Psoas muscle (tissue), 8 donors: ENCODE data around the gene ALK. TPM values are rescaled to one million over a fixed set of nuclear protein-coding genes. Genes with fewer than 3 reads are reported as not detected.

Experiments
- ATAC-seq, 4 donors: fragments of 200-7000 bp; cut with Tn5 transposase; one replicate each; pipeline ENCODE4 v1.9.1; 2020; ENCODE audit warnings: moderate library complexity in 3 of 4, mild to moderate bottlenecking in 2 of 4
- DNase-seq, 2 donors: peaks; one replicate each; pipeline ENCODE4 v3.0.0-alpha.2; 2020
- H3K27ac ChIP-seq: fragments of 200-600 bp; one replicate; pipeline ENCODE4 v1.8.0; 2022
- H3K27me3 ChIP-seq, 3 donors: fragments of 200-600 bp in 1 of 3; one replicate each; pipeline versions ENCODE4 v1.6.1 to v1.8.0; 2013 to 2022; ENCODE audit warnings: low read length in 2 of 3, mild to moderate bottlenecking in 2 of 3, moderate library complexity in 1 of 3; ENCODE audit not compliant: insufficient read depth in 3 of 3
- H3K36me3 ChIP-seq, 2 donors: fragments of 200-600 bp in 1 of 2; one replicate each; pipeline versions ENCODE4 v1.6.1 to v1.8.0; 2013 to 2022; ENCODE audit warnings: low read depth in 1 of 2, mild to moderate bottlenecking in 1 of 2, moderate library complexity in 1 of 2; ENCODE audit not compliant: insufficient read depth in 1 of 2
- H3K4me1 ChIP-seq: fragments of 200-600 bp; one replicate; pipeline ENCODE4 v1.8.0; 2022
- H3K4me3 ChIP-seq: fragments of 200-600 bp; one replicate; pipeline ENCODE4 v1.8.0; 2022; ENCODE audit warnings: mild to moderate bottlenecking
- H3K9me3 ChIP-seq: fragments of 200-600 bp; one replicate; pipeline ENCODE4 v1.8.0; 2022
- CTCF ChIP-seq: fragments of 200-600 bp; IDR thresholded peaks from one replicate; pipeline ENCODE4 v1.8.0; 2022; ENCODE audit warnings: antibody characterized with exemption
- WGBS, 3 donors: extraction: QIAGEN DNeasy Blood & Tissue Kit; methylation state at CpG; one replicate each; pipeline versions ENCODE4 v1.1.6 to v1.1.7; 2013; 5-methylcytosine and 5-hydroxymethylcytosine counted together
- intact Hi-C, 2 donors: fragments of 100-400 bp; cut with DNase I; formaldehyde crosslinking; loops; one replicate each; pipeline versions ENCODE4 v1.11.0 to v1.14.2; 2022
- polyA plus RNA-seq, 3 donors: library from polyadenylated mRNA; stranded (reverse); fragments of 200-250 nt; gene quantifications; one replicate each; pipeline ENCODE4 v1.2.3, GENCODE V29; 2013
- total RNA-seq, 4 donors: library from RNA; stranded (reverse); fragmentation: NEBNext Ultra II Directional in 2 of 4; extraction: Animal tissue kit (Norgen Biotek cat#: 25700) in 2 of 4; gene quantifications; one replicate each; pipeline versions ENCODE4 v1.2.1 to v1.2.4, GENCODE V29; 2021 to 2023
- donor health status: healthy with polysubstance abuse.
- donor health status: DM: no; HTN: no; CAD: no; lungs with moderate emphysema.
- donor health status: Bipolar disorder and iron deficiency.
- donor health status: healthy.
- donor health status: DM: yes; HTN: yes; CAD: no.
- donor health status: DM: no; HTN: no; CAD: no.
- donor health status: DM: no; HTN: no; CAD: no.
- donor health status: DM: yes; HTN: yes; CAD: no.

Gene ALK
- total and polyA plus RNA-seq, 7 donors: 0.03 to 0.32 (median 0.08) TPM; not detected in 2

DNA sequence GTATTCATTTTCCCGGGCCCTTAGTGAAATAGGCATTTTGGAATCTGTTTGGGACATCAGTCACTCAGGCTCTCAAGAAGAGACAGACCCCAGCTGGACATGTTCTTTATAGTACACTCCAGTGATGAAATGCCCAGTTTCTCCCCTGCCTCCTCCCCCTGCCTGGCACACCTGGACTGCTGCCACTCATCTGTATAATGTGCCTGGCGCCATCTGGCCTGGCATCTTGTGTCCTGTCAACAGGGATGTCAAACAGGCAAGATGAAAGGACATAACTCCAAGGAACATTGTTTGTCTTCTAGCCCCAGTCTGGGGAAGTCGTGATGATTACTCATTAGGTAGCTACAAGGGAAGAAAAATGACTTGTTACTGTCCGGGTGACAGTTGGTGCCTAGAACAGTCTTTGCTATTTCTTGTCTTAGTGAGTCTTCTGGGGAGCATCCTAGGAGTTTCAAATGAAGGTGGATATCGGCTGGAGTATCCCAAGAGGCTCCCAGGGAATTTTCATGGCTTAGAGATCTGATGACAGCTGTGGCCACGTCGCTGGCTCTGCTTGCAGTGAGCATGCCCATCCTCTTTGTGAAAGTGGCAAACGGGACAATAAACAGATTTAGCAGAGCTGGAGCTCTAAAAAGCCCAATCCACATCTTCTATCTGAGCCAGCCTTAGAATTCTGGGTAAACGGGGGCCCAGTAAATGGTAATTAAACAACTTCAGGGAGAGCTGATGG, 153.6 kb downstream of the ALK start:
- intact Hi-C loops: no loop called here
- no peak for TF ChIP-seq CTCF
- H3K4me3 ChIP-seq: no peak overlapping the region
- H3K9me3 ChIP-seq: no peaks in the 10 kb centered on the region
- no peak overlapping the region for H3K27ac ChIP-seq
- DNase-seq: no peak
- no peaks in the 10 kb centered on the region for H3K27me3 ChIP-seq
- ATAC-seq: peak in 1 of 4 donors; percentile 85
- H3K4me1 ChIP-seq: no peaks in the 10 kb centered on the region
- 19 to 34% (median 25%) methylated on average over 9 of the region's 9 CpGs for WGBS, 3 donors
- H3K36me3 ChIP-seq: peaks cover 0 to 2% of the 10 kb centered on the region in 2 donors

- no peak for TF ChIP-seq CTCF
- intact Hi-C loops: no loop called here
- H3K27me3 ChIP-seq: no peaks in the 10 kb centered on the region
- H3K4me1 ChIP-seq: no peaks in the 10 kb centered on the region
- no peak for DNase-seq
- no peak overlapping the region for H3K27ac ChIP-seq
- H3K9me3 ChIP-seq: no peaks in the 10 kb centered on the region
- no peak overlapping the region for H3K4me3 ChIP-seq
- H3K36me3 ChIP-seq: no peaks in the 10 kb centered on the region
- ATAC-seq: no peak
- WGBS, 3 donors: 81 to 92% (median 83%) methylated on average over 1 of the region's 1 CpG
Measured at GRCh38 chr2:29766191-29766590, 155.2 kb downstream of the ALK start.

DNA sequence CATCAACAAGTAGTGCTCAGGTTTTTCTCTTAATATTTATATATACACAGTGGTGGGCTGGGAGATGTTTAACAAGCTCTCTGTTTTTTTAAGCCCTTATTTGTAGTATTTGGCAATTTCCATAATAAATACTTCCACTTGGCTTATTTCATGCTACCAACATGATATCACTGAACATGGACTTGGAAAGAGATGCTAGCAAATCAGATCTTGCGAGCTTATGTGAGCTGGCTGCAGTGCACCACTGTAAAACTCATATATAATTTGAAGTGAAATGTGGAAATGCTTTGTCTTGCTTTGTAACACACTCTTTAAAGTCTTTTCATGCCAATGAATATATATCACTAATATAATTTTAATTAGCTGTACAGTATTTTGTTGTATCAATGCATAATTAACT, 155.7 kb downstream of the ALK start:
- H3K36me3 ChIP-seq: no peaks in the 10 kb centered on the region
- ATAC-seq: no peak
- DNase-seq: no peak
- H3K27me3 ChIP-seq: no peaks in the 10 kb centered on the region
- intact Hi-C loops: no loop called here
- 83 to 90% (median 87%) methylated on average over 1 of the region's 1 CpG for WGBS, 3 donors
- no peak overlapping the region for H3K4me3 ChIP-seq
- no peaks in the 10 kb centered on the region for H3K9me3 ChIP-seq
- no peak for TF ChIP-seq CTCF
- no peak overlapping the region for H3K27ac ChIP-seq
- H3K4me1 ChIP-seq: no peaks in the 10 kb centered on the region

- Histone ChIP-seq H3K4me3 (no peak overlapping the region), H3K27ac (no peak overlapping the region), H3K27me3 (no peaks in the 10 kb centered on the region), H3K36me3 (no peaks in the 10 kb centered on the region), H3K9me3 (no peaks in the 10 kb centered on the region), H3K4me1 (no peaks in the 10 kb centered on the region)
- no peak for ATAC-seq
- WGBS, 3 donors: 24 to 50% (median 40%) methylated on average over 3 of the region's 3 CpGs
- TF ChIP-seq CTCF: no peak
- intact Hi-C loops: no loop called here
- DNase-seq: no peak
Measured at GRCh38 chr2:29763371-29763770, 158.0 kb downstream of the ALK start.

GRCh38 chr2:29762239-29762638, 159.1 kb downstream of the ALK start:
- H3K27me3 ChIP-seq: no peaks in the 10 kb centered on the region
- no peaks in the 10 kb centered on the region for H3K36me3 ChIP-seq
- no peak for TF ChIP-seq CTCF
- no peak for ATAC-seq
- intact Hi-C loops: no loop called here
- WGBS, 3 donors: 82 to 86% (median 85%) methylated on average over 5 of the region's 5 CpGs
- H3K9me3 ChIP-seq: no peaks in the 10 kb centered on the region
- no peak overlapping the region for H3K27ac ChIP-seq
- H3K4me1 ChIP-seq: no peaks in the 10 kb centered on the region
- H3K4me3 ChIP-seq: no peak overlapping the region
- DNase-seq: no peak
